HUES64 (cell line): ENCODE results near the gene CCL4L2. TPM values are rescaled to one million over a fixed set of nuclear protein-coding genes. Genes with fewer than 3 reads are reported as not detected.
"Not testable (repeated sequence)": the region's sequence is repeated elsewhere in the genome, so short reads cannot be mapped to it uniquely, and the experiment has no call there.

Source experiments
- H3K27ac ChIP-seq: 2 replicates; pipeline ENCODE4 v1.7.0; 2013; ENCODE audit warnings: low read depth, low read length, inconsistent platforms
- H3K27me3 ChIP-seq: 2 replicates; pipeline ENCODE4 v1.6.1; 2013; ENCODE audit warnings: mild to moderate bottlenecking, low read length; ENCODE audit not compliant: insufficient read depth
- H3K36me3 ChIP-seq: 2 replicates; pipeline ENCODE4 v1.6.1; 2013; ENCODE audit warnings: mild to moderate bottlenecking, low read length; ENCODE audit not compliant: insufficient read depth
- H3K4me1 ChIP-seq: 2 replicates; pipeline ENCODE4 v1.6.1; 2013; ENCODE audit warnings: mild to moderate bottlenecking, low read length, moderate library complexity; ENCODE audit not compliant: insufficient read depth
- H3K4me3 ChIP-seq: 2 replicates; pipeline ENCODE4 v1.5.1; 2013; ENCODE audit warnings: mild to moderate bottlenecking, low read length, moderate library complexity
- H3K9ac ChIP-seq: 2 replicates; pipeline ENCODE4 v1.6.1; 2013; ENCODE audit warnings: mild to moderate bottlenecking, low read depth, low read length
- H3K9me3 ChIP-seq: 2 replicates; pipeline ENCODE4 v1.6.1; 2013; ENCODE audit warnings: low read depth, low read length; ENCODE audit not compliant: insufficient read depth
- WGBS: fragments of 150-250, 120-280 bp; methylation state at CpG from one replicate; pipeline ENCODE4 v1.1.7; 2013; ENCODE audit warnings: missing lambda C conversion rate; 5-methylcytosine and 5-hydroxymethylcytosine counted together
- polyA plus RNA-seq, 2 experiments: library from polyadenylated mRNA; stranded (reverse); fragments of 50-300 nt; gene quantifications; one replicate each; pipeline ENCODE4 v1.2.3, GENCODE V29; 2013

The CCL4L2 gene
- not detected for polyA plus RNA-seq (2013, experiment 1 of 2)
- not detected for polyA plus RNA-seq (2013, experiment 2 of 2)

- H3K4me1 ChIP-seq, H3K9me3 ChIP-seq, H3K27me3 ChIP-seq, H3K27ac ChIP-seq, H3K4me3 ChIP-seq, H3K36me3 ChIP-seq, H3K9ac ChIP-seq: not testable (repeated sequence)
- 87% methylated on average over 7 of the region's 7 CpGs for WGBS
These were observed at the start of gene CCL4L2 for GRCh38 chr17:36210439-36211211. Gene CCL4L2, plus strand, starts transcription at chr17:36211063.

GRCh38 chr17:36168836-36169235 is 42.0 kb upstream of the CCL4L2 start:
- H3K27me3 ChIP-seq, H3K9me3 ChIP-seq, H3K4me1 ChIP-seq, H3K9ac ChIP-seq, H3K36me3 ChIP-seq, H3K4me3 ChIP-seq, H3K27ac ChIP-seq: not testable (repeated sequence)
- WGBS, result 80% methylated on average over 1 of the region's 8 CpGs

GRCh38 chr17:36176536-36176935 is 34.3 kb upstream of the CCL4L2 start, which contains the start of gene TBC1D3B:
Gene TBC1D3B, minus strand, starts transcription at chr17:36176636. Its CDS starts 1,586 bp downstream, at chr17:36175050.
- not testable (repeated sequence) for H3K9me3 ChIP-seq, H3K4me3 ChIP-seq, H3K27ac ChIP-seq, H3K36me3 ChIP-seq, H3K4me1 ChIP-seq, H3K9ac ChIP-seq, H3K27me3 ChIP-seq
- no CpG with 5 or more reads among the region's 11 CpGs for WGBS

- 95% methylated on average over 5 of the region's 6 CpGs for WGBS
These were observed 29.3 kb upstream of the CCL4L2 start for GRCh38 chr17:36181446-36182175.

GRCh38 chr17:36182176-36183000 is 28.5 kb upstream of the CCL4L2 start:
- H3K9ac ChIP-seq, result peak overlapping the region; percentile 38; the same call in 1 of the 2 replicates

More at GRCh38 chr17:36181446-36182175, 29.3 kb upstream of the CCL4L2 start:
- H3K36me3 ChIP-seq, H3K27ac ChIP-seq, H3K4me1 ChIP-seq, H3K9me3 ChIP-seq, H3K4me3 ChIP-seq, H3K9ac ChIP-seq: not testable (repeated sequence)
- H3K27me3 ChIP-seq, result peaks cover 27% of the 10 kb centered on the region

GRCh38 chr17:36183001-36183971 is 27.6 kb upstream of the CCL4L2 start:
- H3K27me3 ChIP-seq, result peaks cover 27% of the 10 kb centered on the region
- peak overlapping the region; percentile 47 for H3K4me3 ChIP-seq
- no peak overlapping the region for H3K27ac ChIP-seq
- H3K9me3 ChIP-seq, result no peaks in the 10 kb centered on the region
- no peaks in the 10 kb centered on the region for H3K36me3 ChIP-seq
- 5% methylated on average over 72 of the region's 76 CpGs for WGBS
- peak overlapping the region; percentile 38; the same call in 1 of the 2 replicates for H3K9ac ChIP-seq
- no peaks in the 10 kb centered on the region for H3K4me1 ChIP-seq

More at GRCh38 chr17:36182176-36183000, 28.5 kb upstream of the CCL4L2 start:
- H3K9me3 ChIP-seq, result no peaks in the 10 kb centered on the region
- H3K4me3 ChIP-seq, result peak overlapping the region; percentile 47
- no peaks in the 10 kb centered on the region for H3K36me3 ChIP-seq
- H3K27me3 ChIP-seq, result peaks cover 27% of the 10 kb centered on the region
- H3K27ac ChIP-seq, result no peak overlapping the region
- WGBS, result 34% methylated on average over 48 of the region's 48 CpGs
- no peaks in the 10 kb centered on the region for H3K4me1 ChIP-seq

- H3K4me3 ChIP-seq, result no peak overlapping the region
- H3K27me3 ChIP-seq, result peaks cover 27% of the 10 kb centered on the region
- H3K4me1 ChIP-seq, result no peaks in the 10 kb centered on the region
- H3K27ac ChIP-seq, result no peak overlapping the region
- H3K36me3 ChIP-seq, result no peaks in the 10 kb centered on the region
- no peaks in the 10 kb centered on the region for H3K9me3 ChIP-seq
- H3K9ac ChIP-seq, result no peak overlapping the region
- WGBS, result 90% methylated on average over 12 of the region's 12 CpGs
These were observed 26.7 kb upstream of the CCL4L2 start for GRCh38 chr17:36184023-36184765.

GRCh38 chr17:36185416-36185815 is 25.4 kb upstream of the CCL4L2 start:
- Histone ChIP-seq H3K36me3 (no peaks in the 10 kb centered on the region), H3K9me3 (no peaks in the 10 kb centered on the region), H3K27ac (no peak overlapping the region), H3K4me3 (no peak overlapping the region), H3K4me1 (no peaks in the 10 kb centered on the region), H3K9ac (no peak overlapping the region), H3K27me3 (peaks cover 27% of the 10 kb centered on the region)
- WGBS, result 82% methylated on average over 2 of the region's 2 CpGs

- not testable (repeated sequence) for H3K4me3 ChIP-seq, H3K36me3 ChIP-seq, H3K4me1 ChIP-seq, H3K9ac ChIP-seq, H3K9me3 ChIP-seq, H3K27ac ChIP-seq
- H3K27me3 ChIP-seq, result peaks cover 18% of the 10 kb centered on the region
- WGBS, result 89% methylated on average over 10 of the region's 13 CpGs
These were observed 23.8 kb upstream of the CCL4L2 start for GRCh38 chr17:36186810-36187763.
